Measurements from ENCODE around the gene SUSD4.

Gene SUSD4

DNA sequence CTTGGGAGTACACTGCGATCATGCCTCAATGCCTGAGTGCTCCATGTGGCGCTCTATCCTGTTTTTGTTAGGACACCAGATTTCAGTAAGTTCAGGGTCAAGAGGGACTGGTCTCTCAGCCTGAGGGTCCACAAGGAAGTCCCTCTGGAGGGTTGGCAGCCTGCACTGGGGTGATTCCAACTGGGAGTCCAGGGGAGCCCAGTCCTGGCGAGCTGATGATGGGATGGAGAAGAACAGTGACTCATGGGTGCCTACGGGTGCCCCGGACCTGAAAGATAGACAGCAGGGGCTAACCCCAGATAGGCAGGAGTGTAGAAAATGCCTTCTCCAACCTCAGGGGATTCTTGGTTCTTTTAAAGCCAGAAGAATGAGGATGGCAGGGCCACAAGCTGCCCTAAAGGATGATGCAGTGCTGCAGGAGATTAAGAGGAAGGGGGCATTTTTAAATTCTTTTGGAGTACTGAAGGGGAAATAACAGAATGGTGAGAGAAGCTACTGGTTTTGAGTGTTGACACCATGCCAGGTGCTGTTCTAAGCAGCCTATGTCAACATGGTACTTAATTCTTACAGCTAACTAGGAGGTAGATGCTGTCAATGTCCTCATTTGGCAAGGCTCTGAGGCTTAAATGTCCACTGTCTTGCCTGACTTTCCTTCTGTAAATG, 152.5 kb downstream of the SUSD4 start:
- no peak for DNase-seq (ENCODE audit: low spot score)

DNA sequence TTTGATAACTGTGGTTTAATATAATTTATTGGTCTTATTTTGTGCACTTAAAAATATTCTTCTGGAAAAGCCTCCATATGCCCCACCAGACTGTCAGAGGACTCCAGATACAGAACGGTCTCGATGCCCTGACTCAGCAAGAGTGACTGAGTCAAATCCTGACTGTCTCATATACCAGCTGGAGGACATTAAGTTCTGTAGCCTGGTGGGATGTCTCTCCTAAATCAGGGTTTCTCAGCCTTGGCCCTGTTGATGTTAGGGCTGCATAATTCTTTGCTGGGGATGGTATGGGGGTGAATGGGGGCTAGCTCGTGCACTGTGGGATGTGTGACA, 153.2 kb downstream of the SUSD4 start:
- DNase-seq (ENCODE audit: low spot score), result no peak

DNA sequence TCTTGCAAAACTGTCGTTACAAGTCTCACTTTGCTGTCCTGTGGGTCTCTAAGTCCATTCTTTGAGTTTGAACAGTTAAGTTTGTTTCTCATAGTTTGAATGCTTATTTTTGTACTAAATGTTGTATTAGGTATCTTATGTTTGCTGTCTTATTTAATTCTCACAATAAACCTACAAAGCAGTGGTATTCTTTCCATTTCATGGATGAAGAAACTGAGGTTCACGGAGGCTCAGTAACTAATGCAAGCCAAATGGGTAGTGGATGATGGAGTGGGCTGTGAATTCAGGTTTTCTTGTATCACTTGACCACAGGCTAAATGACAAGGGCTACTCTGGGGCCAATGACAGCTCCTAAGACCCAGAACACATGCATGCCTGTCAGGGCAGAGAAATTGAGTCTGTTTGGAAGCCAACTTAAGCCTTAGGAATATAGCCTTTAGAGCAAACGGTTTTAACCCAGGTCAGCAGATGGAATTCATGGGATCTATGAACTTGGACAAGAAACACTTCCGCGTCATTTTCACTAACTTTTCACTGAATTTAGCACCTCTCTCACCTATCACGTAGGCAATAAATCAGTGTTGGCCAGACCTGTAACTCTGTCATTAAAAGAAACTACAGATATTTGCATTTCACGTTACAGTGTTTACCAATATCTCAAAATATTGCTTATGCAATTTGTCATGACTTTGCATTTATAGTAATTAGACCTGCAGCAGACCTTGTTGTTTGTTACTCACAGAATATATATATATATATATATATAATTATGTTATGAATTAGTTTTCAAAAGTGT, 153.8 kb downstream of the SUSD4 start:
- no peak for DNase-seq (ENCODE audit: low spot score)

DNA sequence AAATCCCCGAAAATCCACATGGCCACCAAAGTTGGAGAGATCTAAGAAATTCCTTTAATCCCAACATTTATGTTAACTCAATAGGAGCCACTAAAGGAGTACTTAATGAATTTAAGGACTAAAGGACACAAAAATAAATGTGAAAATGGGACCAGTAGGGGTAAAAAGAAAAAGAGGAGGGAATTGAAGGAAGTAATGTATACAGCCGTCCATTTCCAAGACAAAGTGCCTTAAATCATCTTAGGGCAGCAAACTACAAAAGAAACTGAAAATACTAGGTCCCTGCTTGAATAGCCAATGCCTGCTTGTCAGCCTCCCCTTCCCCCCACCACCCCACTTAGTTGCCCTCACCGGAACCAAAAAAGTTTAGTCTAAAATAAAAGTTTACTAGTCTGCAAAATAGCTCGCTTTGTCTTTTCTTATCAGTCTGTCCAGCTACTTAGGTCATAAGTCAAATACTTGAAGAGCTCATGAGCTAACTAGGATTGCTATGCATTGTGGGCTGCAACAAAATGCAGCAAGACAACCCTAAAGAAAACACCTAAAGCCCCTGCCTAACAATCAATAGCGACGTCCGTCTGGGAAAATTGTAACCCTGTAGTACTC, 154.6 kb downstream of the SUSD4 start:
- no peak for DNase-seq (ENCODE audit: low spot score)

DNA sequence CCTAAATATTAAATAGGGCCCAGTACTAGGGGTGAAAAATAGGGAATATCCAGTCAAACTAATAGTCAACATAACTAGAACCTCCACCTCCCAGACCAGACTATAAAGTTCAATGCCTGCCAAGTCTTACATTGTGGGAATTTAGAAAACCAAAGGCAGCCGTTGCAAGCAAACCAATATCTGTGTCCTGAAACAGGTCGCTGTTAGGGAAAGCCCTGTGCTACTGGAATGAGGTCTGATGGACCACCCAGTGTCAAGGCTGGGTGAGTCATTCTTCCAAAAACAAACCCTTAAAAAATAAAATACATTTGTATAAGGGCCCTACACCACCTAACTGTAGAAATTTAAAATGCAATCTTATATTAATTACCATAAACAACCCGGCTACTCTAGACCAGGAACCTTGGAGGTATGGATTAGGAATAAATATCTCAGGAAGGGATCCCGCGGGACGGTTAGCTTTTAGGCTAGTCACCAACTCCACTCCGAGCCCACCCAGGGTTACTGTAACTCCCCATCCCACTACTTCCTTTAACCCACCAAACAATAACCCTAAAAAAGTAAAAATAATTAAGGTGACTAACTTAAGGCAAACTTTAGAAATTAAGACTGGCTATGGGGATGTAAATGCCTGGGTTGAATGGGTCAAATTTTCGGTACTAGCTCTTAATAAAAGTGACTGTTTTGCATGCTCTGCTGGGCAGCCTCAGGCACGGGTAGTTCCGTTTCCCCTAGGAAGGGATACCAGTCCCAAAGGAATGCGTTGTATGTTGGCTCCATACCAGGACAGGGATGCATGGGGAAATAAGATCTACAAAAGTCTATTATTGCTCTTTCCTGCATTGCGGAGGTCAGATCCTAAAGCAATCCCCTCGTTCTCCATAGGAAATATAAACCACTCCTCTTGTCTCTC, 155.6 kb downstream of the SUSD4 start:
- DNase-seq (ENCODE audit: low spot score), result no peak

DNA sequence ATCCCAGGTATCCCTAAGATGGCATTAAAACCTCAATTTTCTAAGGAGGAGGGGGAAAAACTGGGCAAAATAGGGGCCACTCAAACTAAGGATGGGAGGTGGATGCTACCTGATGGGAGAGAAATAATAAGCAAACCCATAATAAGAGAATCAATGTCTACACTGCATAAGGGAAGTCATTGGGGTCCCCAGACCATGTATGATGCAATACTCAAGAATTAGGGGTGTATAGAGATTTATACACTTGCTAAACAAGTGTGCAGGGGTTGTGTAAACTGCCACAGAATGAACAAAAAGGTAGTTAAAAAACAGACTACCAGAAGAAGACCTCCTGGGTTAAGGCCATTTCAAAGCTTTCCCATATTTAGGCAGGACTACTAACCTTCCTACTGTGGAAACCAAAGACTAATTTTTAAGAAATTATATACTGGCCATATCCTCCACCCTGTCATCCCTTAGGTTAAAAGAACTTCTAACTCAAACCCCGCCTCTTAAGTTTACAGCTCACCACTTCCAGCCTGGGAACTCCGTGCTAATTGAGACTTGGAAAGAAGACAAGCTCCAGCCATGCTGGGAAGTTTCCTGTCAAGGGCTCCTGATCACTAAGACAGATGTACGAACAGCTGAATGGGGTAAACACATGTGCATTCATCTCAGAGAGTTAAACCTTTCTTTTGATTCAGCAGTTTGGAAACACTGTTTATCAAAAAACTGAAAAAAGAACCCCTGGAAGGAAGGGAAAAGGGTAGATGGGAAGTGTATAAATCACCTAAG, 156.5 kb downstream of the SUSD4 start:
- no peak for DNase-seq (ENCODE audit: low spot score)

DNA sequence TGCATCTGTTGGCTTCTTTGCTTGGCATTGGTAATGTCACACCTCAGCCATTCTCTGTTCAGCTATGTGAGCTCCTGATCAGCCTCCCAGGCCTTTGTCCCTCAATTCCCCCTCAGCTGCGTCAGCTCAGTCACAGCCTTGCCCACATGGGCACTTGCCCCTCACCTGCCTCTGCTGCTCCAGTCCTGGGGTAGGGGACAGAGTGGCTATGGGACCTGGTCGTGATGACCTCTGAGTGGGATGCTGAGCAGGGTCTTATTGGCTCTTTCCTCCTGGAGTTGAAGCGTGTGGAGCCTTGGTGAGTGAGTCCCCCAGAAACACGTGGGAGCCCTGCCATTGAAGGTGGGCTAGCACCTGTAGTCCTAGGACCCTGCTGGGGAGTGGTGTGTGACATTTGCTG, 159.6 kb downstream of the SUSD4 start:
- no peak for DNase-seq (ENCODE audit: low spot score)

DNA sequence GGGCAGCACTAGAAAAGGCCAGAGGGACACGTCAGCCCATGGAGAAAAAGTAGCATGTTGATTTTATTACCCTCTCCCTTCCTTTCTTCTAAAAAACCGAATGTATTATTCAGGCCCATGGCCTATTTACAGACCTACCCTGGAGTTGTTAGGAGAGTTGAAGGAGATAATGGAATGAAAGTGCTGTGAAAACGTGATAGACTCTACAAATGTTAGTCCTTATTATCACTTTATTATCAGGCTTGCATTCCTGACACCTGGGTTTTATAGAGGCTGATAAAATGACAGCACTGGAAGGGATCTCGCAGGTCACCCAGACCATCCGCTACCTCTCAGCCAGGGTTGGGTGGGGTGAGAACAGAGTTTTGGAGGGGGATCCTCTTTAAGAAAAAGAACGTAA, 160.3 kb downstream of the SUSD4 start:
- DNase-seq (ENCODE audit: low spot score), result no peak

DNA sequence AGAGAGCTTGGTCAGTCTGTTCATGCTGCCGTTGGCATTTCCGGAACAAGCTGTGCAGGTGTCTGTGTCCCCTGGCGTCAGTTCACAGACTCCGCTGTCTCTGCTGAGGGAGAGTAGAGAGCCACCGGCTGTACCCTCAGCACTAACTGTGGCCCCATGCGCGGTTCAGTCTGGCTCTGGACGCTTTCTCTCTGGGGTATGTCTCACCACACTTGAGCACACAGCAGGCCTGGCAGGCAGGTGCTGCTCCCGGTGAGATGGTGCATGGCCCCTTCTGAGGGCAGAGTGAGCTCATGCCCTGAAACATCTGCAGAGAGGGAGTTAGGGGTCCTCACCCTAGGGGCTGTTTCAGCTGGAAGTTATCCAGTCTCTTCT, 161.0 kb downstream of the SUSD4 start:
- DNase-seq (ENCODE audit: low spot score), result no peak

DNA sequence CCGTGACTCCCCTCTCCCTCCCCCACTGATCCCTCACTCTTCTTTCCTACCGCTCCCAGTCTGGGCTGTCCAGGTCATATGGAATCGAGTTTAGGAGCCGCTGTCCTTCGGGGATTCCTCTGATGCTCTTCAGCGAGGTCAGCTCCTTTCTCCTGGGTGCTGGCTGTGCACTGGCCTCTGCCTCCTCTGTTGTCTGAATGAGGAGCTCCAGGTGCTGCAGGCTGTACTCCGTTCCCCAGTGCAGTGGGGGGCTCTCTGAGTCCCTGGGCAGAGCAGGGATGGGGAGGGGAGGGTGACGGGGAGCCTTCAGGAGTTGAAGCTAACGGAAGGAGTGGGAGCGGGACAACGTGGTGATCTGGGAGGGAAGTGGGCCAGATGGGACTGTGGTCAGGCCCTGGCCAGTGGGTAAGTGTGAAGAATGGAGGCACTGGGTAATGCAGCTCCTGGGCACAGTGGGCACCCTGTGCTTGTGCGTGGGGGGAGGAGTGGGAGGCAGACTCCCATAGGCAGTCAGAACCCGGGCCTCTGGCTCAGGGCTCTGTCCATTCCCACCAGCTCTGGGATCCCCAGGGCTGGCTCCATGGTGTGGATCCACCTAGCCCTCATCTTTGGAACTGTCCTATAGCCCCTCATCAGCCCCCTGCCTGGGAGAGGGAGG, 161.5 kb downstream of the SUSD4 start:
- no peak for DNase-seq (ENCODE audit: low spot score)

DNA sequence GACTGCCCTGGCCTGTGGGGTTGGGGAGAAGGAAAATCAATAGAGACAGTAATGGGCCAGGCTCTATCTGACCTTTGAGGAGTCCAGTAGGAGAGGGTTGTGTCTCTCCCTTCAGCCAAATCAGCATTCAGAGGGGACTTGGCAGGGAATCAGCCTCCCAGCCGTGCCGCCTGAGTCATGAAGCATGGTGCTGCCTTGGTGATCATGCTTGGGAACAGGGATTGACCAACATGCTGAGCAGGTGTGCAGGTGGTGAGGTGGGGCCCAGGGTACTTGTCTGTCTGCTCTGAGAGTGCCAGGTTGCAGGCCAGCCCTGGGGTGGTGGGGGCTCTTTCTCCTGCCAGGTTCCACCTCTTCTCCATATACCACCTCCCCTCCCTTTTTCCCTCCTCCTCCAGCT, 162.0 kb downstream of the SUSD4 start:
- DNase-seq (ENCODE audit: low spot score), result no peak

DNA sequence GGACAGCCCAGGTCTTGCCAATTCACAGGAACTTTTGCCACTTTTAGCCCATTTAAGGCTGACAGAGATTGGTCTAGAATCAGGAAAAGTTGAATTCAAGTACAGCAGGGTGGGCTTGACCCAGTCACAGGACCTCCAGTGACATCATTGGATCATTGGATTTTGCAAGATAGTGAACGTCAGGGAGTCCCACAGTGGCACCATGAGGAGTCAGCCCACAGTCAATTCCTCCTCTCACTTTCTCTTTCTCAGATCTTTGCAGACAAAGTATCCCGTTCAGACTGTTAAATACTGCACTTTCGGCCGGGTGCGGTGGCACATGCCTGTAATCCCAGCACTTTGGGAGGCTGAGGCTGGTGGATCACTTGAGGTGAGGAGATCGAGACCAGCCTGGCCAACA, 163.1 kb downstream of the SUSD4 start:
- DNase-seq (ENCODE audit: low spot score), result no peak

DNA sequence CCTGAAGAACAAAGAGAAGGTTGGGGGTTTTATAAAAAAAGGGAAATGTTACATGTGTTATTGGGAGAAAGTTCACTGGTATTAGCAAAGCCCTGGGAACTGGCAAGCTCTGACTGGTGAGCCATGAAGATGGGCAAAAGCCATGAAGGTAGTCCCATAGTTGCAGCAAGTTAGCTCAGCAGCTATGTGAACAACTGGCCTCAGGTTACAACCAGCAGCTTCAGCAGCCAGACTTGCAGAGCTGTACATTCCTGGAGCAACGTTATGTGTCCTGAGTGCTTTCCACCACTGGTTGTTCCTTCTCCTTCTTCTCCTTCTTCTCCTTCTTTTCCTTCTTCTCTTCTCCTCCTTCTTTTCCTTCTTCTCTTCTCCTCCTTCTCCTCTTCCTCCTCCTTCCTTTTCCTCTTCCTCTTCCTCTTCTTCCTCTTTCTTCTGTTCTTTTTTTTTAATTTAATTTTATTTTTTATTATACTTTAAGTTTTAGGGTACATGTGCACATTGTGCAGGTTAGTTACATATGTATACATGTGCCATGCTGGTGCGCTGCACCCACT, 164.8 kb downstream of the SUSD4 start:
- no peak for DNase-seq (ENCODE audit: low spot score)

DNA sequence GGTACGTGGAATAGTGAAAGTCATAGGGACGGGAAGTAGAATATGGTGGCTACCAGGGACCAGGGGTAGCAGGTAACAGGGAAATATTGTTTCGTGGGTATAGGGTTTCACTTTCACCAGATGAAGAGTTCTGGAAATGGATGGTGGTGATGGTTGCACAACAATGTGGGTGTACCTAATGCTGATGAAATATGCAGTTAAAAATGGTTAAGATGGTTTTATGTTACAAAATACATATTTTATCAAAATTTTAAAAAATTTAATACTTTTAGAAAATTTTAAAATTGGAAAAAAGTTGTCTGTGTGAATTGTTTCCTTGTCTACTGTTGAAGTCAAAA, 165.4 kb downstream of the SUSD4 start:
- no peak for DNase-seq (ENCODE audit: low spot score)

DNA sequence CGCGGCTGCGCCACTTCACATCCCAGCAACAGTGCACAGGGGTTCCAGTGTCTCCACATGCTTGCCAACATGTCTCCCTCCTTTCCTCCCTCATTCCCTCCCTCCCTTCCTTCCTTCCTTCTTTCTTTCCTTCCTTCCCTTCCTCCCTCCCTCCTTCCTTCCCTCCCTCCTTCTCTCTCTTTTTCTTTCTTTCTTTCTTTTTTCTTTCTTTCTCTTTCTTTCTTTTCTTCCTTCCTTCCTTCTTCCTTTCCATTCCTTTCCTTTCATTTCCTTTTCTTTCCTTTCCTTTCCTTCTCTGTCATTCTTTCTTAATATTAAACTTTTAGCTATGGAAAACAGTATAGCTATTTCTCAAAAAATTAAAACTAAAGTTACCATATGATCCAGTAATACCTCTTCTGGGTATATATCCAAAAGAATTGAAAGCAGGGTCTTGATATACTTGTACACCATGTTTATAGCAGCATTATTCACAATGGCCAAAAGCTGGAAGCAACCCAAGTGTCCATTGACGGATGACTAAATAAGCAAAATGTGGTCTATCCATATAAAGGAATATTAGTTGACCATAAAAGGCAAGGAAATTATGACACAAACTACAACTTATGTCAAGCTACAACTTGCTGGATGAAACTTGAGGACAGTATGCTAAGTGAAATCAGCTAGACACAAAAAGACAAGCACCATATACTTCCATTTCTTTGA, 165.9 kb downstream of the SUSD4 start:
- no peak for DNase-seq (ENCODE audit: low spot score)

DNA sequence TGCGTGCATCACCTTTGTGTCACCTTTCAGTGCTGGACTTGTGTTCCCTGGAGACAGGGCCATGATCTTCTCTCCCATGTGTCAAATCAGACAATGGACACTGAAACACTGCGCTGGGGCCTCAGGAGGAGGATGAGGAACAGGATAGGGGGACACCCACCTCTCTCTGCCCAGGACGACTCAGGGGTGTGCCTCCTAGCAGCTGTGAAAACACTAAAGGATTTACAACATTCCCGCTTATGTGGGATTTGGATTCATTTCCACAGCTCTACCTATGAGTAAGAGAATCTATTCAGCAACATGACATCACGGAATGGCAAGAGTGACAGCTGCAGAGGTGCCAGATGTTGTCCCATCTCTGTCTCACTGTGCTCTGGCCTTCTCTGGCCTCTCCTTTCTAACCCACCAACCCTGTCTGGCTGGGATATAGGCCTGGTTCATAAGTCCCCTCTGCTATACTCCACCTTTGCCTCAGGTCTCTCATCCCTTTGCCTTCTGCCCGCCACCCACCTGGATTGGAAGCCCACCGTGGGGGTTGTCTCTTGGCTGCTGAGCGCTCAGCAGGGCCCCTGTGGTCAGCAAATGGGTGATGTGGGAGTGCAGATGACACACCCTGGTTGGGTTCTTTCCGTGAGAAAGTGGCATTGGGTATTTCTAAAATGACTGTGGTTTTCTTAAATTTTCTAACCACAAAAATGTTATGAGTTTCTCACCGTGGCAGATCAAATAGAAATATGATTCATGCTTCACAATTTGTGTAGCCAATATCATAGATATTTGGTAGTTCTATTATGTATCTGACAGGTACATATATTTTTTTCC, 173.9 kb downstream of the SUSD4 start:
- DNase-seq (ENCODE audit: low spot score), result peak; percentile 71

DNA sequence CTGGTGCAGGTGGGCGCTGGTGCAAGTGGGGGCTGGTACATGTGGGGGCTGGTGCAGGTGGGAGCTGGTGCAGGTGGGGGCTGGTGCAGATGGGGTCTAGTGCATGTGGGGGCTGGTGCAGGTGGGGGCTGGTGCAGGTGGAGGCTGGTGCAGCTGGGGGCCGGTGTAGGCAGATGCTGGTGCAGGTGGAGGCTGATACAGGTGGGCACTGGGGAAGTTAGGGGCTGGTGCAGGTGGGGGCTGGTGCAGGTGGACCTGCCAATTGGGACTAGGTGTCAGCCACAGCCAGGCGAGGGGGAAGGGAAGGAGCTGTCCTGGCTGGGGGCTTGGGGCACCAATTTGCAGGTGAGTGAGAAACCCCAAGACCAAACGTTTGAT, 174.5 kb downstream of the SUSD4 start:
- DNase-seq (ENCODE audit: low spot score), result no peak

DNA sequence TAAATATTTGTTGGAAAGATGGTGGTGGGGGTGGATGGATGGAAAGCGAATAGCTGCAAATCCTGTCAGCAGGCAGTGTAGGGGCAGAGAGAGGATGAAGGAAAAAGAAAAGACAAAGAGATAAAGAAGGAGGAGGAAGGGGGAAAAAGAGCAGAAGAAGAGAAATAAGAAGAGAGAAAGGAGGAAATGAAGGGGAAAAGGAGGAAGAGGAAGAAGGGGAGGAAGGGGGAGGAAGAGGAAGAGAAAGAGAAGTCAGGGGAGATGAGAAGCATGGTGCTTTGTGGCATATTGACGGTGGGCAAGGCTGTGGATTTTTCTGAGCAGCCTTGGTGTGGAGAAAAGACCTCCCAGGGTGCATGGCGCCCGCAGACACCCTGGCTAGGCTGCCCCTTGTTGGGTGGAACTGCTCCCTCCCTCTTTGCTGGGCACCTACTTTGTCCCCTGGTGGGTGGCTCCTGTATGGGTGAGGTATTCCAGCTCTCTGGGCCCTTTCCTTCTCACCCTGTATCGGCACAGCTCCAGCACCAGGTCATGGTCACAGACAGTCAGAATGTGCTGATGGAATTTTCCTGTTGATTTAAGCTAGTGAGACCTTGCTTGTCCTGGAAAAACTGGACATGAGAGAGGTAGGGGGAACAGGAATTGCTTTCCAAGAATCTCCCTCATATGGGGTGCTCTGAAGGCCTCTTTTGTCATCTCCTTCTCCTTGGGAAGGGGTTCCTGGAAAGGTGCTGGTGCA, 175.2 kb downstream of the SUSD4 start:
- DNase-seq (ENCODE audit: low spot score), result no peak

DNA sequence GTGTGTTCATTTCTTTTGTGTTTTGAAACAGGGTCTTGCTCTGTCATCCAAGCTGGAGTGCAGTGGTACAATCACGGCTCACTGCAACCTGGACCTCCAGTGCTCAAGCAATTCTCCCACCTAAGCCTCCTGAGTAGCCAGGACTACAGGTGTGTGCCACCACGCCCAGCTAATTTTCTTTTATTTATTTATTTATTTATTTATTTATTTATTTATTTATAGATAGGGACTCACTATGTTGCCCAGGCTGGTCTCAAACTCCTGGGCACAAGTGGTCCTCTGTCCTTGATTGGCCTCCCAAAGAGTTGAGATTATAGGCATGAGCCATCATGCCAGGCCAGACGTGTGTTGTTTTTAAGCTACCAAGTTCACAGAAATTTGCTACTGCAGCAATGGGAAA, 177.2 kb downstream of the SUSD4 start:
- DNase-seq (ENCODE audit: low spot score), result no peak

Measured in CD4-positive, alpha-beta T cell treated with Interleukin-2 at 100 ng/mL for 4 hours (primary cell).